NCI-H187 treated with DMSO at 0.1 percent for 48 hours (cell line): ENCODE results near the gene RIMS1.

Experiments
- DNase-seq: peaks from one replicate; lab custom pipeline; 2025; lab: John Stamatoyannopoulos, UW

RIMS1 gene

GRCh38 chr6:72084992-72085569 is 198.7 kb downstream of the RIMS1 start:
- no peak for DNase-seq

GRCh38 chr6:72094506-72094905 is 208.2 kb downstream of the RIMS1 start:
- DNase-seq, result no peak

DNA sequence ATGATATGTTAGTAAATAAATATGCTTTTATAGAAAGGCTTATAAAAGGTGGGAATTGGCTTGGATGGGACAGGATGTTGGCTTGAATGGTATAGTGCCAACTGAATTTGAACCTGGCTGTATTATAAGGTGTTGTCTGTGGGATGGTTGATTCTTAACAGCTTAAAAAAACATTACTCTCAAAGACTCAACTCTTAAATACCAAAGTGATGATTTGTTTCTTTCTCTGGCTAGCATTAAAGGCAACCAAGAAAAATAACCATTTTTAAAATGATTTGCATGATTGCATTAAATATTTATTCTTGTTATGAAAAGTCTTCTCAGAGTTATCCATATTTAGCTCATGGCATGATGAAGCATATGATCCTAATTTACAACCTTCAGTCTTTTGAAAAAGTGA is 216.2 kb downstream of the RIMS1 start:
- no peak for DNase-seq

DNA sequence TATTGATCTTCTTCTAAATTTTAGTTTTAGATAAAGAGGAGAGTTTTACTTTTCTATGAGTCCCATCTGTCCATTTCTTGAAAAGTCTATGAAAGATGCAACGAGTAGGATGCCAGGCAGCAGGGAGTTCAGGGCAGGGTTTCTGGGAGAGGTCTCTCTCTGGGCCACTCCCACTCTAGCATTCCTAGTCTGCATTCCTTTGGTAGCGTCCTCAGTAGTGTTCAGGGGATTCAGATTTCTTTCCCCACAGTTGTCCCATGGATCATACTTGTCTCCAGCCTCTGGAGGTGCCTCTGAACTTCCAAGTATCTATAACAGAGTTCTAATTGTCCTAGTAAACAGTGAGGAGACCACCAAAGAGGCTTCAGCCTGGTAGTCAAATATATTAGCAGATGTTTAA is 225.3 kb downstream of the RIMS1 start:
- no peak for DNase-seq

DNA sequence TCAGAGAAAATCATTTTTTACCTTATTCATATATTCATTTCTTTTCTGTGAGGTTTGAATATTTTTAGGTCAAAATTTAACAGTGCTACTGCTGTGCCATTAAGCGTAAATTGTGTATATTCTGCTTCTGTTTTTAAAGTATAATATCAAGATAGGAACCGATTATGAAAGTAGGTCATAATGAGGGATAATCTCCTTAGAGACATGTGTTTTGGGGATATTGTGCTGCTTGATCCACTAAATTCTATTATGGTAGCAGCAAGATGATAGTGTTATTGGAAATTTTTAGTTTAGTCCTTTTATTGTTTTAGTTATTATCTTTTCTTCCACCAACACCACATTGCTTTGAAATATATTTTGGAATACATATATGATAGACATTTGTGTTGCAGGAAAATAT is 244.0 kb downstream of the RIMS1 start:
- DNase-seq, result no peak

- no peak for DNase-seq
Observed at GRCh38 chr6:72132427-72132826, 246.1 kb downstream of the RIMS1 start.

GRCh38 chr6:72132851-72133250 is 246.5 kb downstream of the RIMS1 start:
- no peak for DNase-seq

GRCh38 chr6:72133324-72133723 is 247.0 kb downstream of the RIMS1 start:
- DNase-seq, result no peak

- DNase-seq, result no peak
Observed at GRCh38 chr6:72140795-72141194, 254.4 kb downstream of the RIMS1 start.

DNA sequence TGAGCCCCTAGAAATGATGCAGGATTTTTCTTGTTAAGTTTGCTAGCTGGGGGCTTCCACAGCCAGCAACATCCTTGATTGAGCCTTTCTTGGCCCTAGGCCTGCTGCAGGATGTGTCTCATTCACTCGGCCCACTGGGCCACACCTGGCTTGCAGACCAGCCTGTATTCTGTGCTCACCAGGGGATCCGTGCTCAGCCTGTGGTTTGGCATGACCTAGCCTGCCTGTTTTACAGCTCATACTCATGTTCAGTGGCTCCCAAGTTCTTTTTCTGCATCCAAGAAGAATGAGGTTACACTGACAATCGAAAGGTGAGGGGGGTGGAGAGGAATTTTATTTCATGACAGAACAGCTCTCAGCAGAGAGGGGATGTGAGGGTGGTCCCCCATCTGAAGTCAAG is 263.4 kb downstream of the RIMS1 start:
- DNase-seq, result no peak

DNA sequence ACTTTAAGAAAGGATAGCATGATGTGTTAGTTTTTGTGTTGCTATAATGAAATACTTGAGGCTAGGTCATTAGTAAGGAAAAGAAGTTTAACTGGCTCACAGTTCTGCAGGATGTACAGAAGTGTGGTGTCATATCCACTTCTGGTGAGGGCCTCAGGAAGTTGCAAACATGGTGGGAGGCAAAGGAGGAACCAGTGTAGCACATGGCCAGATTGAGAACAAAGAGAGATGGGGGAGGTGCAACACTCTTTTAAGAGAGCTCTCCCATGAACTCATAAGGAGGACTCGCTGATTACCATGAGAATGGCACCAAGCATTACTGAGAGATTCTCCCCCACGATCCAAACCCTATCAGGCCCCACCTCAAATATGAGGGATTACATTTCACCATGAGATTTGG is 265.4 kb downstream of the RIMS1 start:
- no peak for DNase-seq

- DNase-seq, result no peak
Observed at GRCh38 chr6:72175916-72176315, 289.6 kb downstream of the RIMS1 start.

DNA sequence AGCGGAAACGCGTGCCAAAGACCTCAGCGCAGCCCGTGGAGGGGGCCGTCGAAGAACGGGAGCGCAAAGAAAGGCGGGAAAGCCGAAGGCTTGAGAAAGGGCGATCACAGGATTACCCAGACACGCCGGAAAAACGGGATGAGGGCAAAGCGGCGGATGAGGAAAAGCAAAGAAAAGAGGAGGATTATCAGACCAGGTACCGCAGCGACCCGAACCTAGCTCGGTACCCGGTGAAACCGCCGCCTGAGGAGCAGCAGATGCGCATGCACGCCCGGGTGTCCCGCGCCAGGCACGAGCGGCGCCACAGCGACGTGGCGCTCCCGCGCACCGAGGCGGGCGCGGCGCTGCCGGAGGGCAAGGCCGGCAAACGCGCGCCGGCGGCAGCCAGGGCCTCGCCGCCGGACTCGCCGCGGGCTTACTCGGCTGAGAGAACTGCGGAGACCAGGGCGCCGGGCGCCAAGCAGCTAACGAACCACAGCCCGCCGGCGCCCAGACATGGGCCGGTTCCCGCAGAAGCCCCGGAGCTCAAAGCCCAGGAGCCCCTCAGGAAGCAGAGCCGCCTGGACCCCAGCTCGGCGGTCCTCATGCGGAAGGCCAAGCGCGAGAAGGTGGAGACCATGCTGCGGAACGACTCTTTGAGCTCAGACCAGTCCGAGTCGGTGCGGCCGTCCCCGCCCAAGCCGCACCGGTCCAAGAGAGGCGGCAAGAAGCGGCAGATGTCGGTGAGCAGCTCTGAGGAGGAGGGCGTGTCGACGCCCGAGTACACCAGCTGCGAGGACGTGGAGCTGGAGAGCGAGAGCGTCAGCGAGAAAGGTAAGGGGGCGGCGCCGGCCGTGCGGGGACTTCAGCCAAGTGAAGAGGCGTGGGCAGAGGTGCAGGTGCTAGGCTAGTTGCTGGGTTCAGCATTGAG is 296.2 kb downstream of the RIMS1 start:
- peak; percentile 63 for DNase-seq

GRCh38 chr6:72203983-72204382 is 317.6 kb downstream of the RIMS1 start:
- no peak for DNase-seq

DNA sequence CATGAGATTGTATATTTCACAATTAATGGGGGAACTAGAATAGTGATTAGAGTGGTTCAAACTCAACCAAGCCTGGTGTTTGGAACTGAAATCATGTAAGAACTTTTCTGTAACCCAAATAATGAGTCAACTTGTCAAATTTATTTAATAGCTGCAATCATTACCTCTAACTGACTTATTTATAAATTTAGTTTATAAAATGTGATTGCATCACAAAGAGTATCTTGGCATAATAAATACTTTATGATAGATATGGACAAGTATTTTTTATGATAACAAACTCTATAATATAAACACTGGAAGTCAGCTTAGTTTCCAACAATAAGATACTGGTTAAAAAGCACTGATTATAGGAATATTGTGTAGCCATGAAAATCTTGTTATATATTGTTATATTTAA is 319.1 kb downstream of the RIMS1 start:
- no peak for DNase-seq

GRCh38 chr6:72206606-72207005 is 320.3 kb downstream of the RIMS1 start:
- DNase-seq, result no peak

- no peak for DNase-seq
Observed at GRCh38 chr6:72212686-72213085, 326.3 kb downstream of the RIMS1 start.

- no peak for DNase-seq
Observed at GRCh38 chr6:72213654-72214053, 327.3 kb downstream of the RIMS1 start.

DNA sequence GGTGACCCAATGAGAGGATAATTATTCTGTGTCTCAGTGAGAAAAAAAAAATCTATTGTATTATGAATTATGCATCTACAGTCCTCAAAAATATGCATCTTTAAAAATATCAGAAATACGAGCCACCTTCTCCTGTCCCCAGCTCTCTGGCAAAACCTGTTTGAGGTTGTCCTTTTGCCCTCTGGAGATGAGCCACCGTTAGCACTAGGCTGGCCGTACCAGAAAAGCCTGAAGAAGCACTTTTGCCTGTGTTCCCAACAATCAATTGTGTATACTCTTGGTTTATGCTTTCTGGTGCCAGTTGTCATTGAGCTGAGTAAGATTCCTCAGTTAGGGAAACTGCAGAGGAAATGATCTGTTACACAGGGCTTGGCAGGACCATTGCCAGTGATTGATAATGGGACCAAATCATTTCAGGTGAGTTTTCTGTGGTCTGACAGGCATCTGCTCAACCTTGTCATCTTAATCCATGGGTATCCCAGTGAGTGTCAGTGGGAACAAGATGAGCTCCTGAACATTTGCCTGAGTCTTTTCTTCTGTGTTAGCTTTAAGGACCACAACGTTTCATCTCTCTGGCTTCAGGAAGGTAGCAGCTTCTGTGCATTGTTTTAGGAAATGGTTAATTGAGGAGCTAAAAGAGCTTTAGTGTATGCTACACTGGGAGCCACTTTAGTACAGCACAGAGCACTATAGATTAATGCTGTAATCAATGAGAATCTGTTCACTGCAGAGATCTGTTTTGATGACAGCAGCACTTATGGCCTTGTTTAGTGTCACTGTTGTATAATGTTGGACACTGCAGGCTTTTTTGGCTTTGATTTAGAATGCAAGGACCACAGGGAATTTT is 330.1 kb downstream of the RIMS1 start:
- no peak for DNase-seq

DNA sequence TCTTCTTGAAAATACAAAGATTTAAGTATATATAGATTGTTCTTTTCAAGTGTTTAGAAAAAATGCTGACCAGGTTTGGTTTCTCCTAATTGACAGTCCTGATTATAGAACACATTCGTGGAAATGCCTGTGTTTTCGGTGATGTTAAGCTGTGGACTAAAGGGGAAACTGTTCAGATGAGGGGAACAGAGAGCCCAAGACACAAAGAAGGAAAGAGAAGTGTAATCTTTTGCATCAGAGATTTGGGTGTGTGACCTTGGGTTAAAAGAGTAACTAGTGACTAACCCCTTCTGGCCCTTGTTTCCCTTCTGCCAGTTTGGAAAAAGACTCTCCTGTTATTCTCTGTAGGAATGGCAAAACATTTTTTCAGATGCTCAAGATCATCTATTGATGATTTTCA is 331.3 kb downstream of the RIMS1 start:
- no peak for DNase-seq

GRCh38 chr6:72218125-72218524 is 331.8 kb downstream of the RIMS1 start:
- no peak for DNase-seq

DNA sequence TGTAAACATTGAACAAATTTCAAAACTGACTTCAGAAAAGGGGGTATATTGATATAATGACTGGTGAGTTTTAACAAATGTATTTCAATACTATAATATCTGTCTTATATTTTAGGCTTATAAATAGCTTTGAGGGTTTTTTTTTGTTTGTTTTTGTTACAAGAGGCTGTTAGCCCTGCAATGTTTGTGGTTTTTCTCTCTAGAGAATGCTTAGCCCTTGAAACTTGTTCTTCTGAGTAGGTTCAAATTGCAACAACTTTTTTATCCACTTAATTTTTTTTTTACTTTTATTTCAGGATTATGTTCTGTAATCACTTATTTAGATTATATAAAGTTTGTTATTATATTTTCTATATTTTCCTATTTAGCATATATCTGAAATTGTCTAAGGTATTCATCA is 333.2 kb downstream of the RIMS1 start:
- no peak for DNase-seq

GRCh38 chr6:72238021-72238420 is 351.7 kb downstream of the RIMS1 start:
- DNase-seq, result no peak
